ENCODE data around the gene UBE3D. TPM values are rescaled to one million over a fixed set of nuclear protein-coding genes. Genes with fewer than 3 reads are reported as not detected.

The UBE3D gene
- total RNA-seq, 1 experiment from 2014 or later, result 38.0 TPM

GRCh38 chr6:83097204-83097603, 31.6 kb upstream of the UBE3D start:
- H3K27ac ChIP-seq (ENCODE audit: low read depth, low read length, poor library complexity, severe bottlenecking), result no peak overlapping the region
- no peak for DNase-seq (ENCODE audit: low spot score)
- peaks cover 12% of the 10 kb centered on the region for H3K36me3 ChIP-seq (ENCODE audit: insufficient read depth, low read length, poor library complexity, severe bottlenecking)
- ChIA-PET CTCF (no interaction called here), POLR2A (ENCODE audit: low non-redundant PET) (no interaction called here)
- no peaks in the 10 kb centered on the region for H3K4me1 ChIP-seq (ENCODE audit: insufficient read depth, low read length, poor library complexity, severe bottlenecking)
- intact Hi-C loops (cut with micrococcal nuclease; ENCODE audit: unreplicated experiment), result no loop called here
- H3K9me3 ChIP-seq (ENCODE audit: low read depth, low read length, poor library complexity, severe bottlenecking), result peaks cover 3% of the 10 kb centered on the region
- BruUV-seq (replicated peaks), result no TSS peak
- no peaks in the 10 kb centered on the region for H3K27me3 ChIP-seq (replicated peaks; ENCODE audit: insufficient read depth, low read depth, low read length, poor library complexity)
- no peak for TF ChIP-seq EZH2 (IDR thresholded peaks at IDR 0.05; ENCODE audit: borderline replicate concordance, low read depth, low read length, poor library complexity, severe bottlenecking)
- no peak for TF ChIP-seq CTCF (conservative IDR thresholded peaks at IDR 0.05; ENCODE audit: low read depth, low read length)
- H3K4me3 ChIP-seq (ENCODE audit: low read depth, low read length, poor library complexity, severe bottlenecking), result no peak overlapping the region

- CTCF ChIA-PET, result no interaction called here
- no TSS peak for BruUV-seq (replicated peaks)
- Histone ChIP-seq H3K36me3 (ENCODE audit: insufficient read depth, low read length, poor library complexity, severe bottlenecking) (peaks cover 7% of the 10 kb centered on the region), H3K4me1 (ENCODE audit: insufficient read depth, low read length, poor library complexity, severe bottlenecking) (no peaks in the 10 kb centered on the region), H3K9me3 (ENCODE audit: low read depth, low read length, poor library complexity, severe bottlenecking) (peaks cover 3% of the 10 kb centered on the region), H3K27me3 (replicated peaks; ENCODE audit: insufficient read depth, low read depth, low read length, poor library complexity) (no peaks in the 10 kb centered on the region), H3K4me3 (ENCODE audit: low read depth, low read length, poor library complexity, severe bottlenecking) (no peak overlapping the region), H3K27ac (ENCODE audit: low read depth, low read length, poor library complexity, severe bottlenecking) (no peak overlapping the region)
- intact Hi-C loops (cut with micrococcal nuclease; ENCODE audit: unreplicated experiment), result no loop called here
- TF ChIP-seq EZH2 (IDR thresholded peaks at IDR 0.05; ENCODE audit: borderline replicate concordance, low read depth, low read length, poor library complexity, severe bottlenecking) (no peak), CTCF (conservative IDR thresholded peaks at IDR 0.05; ENCODE audit: low read depth, low read length) (no peak)
- DNase-seq (ENCODE audit: low spot score), result no peak
- POLR2A ChIA-PET (ENCODE audit: low non-redundant PET), result no interaction called here
Measured at GRCh38 chr6:83096791-83097190, 31.1 kb upstream of the UBE3D start.

GRCh38 chr6:83092756-83093399, 27.2 kb upstream of the UBE3D start:
- BruUV-seq (replicated peaks), result no TSS peak
- intact Hi-C loops (cut with micrococcal nuclease; ENCODE audit: unreplicated experiment), result no loop called here
- DNase-seq (ENCODE audit: low spot score), result no peak
- Histone ChIP-seq H3K4me3 (ENCODE audit: low read depth, low read length, poor library complexity, severe bottlenecking) (no peak overlapping the region), H3K27me3 (replicated peaks; ENCODE audit: insufficient read depth, low read depth, low read length, poor library complexity) (no peaks in the 10 kb centered on the region), H3K27ac (ENCODE audit: low read depth, low read length, poor library complexity, severe bottlenecking) (no peak overlapping the region), H3K4me1 (ENCODE audit: insufficient read depth, low read length, poor library complexity, severe bottlenecking) (no peaks in the 10 kb centered on the region), H3K9me3 (ENCODE audit: low read depth, low read length, poor library complexity, severe bottlenecking) (peaks cover 3% of the 10 kb centered on the region), H3K36me3 (ENCODE audit: insufficient read depth, low read length, poor library complexity, severe bottlenecking) (no peaks in the 10 kb centered on the region)
- ChIA-PET POLR2A (ENCODE audit: low non-redundant PET) (no interaction called here), CTCF (no interaction called here)
- TF ChIP-seq CTCF (conservative IDR thresholded peaks at IDR 0.05; ENCODE audit: low read depth, low read length) (no peak), EZH2 (IDR thresholded peaks at IDR 0.05; ENCODE audit: borderline replicate concordance, low read depth, low read length, poor library complexity, severe bottlenecking) (no peak)
